ENCODE results near the gene TIRAP. TPM values are rescaled to one million over a fixed set of nuclear protein-coding genes. Genes with fewer than 3 reads are reported as not detected.

Gene TIRAP
- polyA plus RNA-seq, 1 of the 3 experiments (the other 2 are of a cell fraction) = 5.5 TPM

DNA sequence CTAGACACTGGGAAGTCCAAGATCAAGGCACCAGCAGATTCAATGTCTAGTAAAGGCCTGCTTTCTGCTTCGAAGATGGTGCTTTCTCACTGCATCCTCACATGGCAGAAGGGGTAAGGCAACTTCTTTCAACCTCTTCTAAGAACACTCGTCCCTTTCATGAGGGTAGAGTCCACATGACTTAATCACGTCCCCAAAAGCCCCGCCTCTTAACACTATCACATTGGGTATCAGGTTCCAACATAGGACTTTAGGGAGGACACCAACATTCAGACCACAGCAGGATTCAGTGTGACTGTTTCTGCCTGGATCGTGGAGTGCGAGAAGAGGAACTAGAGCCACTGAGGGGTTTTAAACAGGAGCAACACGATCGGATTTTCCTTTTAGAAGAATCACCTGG, 3.7 kb upstream of the TIRAP start (continued):
- TF ChIP-seq ZBTB33 (IDR thresholded peaks at IDR 0.05; ENCODE audit: borderline replicate concordance, low read depth) (no peak), FOSL2 (IDR thresholded peaks at IDR 0.05; ENCODE audit: borderline replicate concordance, low read depth) (no peak), RCOR1 (IDR thresholded peaks at IDR 0.05; ENCODE audit: low read length) (no peak)
- TF ChIP-seq, protein P1, sequence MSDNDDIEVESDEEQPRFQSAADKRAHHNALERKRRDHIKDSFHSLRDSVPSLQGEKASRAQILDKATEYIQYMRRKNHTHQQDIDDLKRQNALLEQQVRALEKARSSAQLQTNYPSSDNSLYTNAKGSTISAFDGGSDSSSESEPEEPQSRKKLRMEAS (IDR thresholded peaks at IDR 0.05; ENCODE audit: low read depth) = no peak

DNA sequence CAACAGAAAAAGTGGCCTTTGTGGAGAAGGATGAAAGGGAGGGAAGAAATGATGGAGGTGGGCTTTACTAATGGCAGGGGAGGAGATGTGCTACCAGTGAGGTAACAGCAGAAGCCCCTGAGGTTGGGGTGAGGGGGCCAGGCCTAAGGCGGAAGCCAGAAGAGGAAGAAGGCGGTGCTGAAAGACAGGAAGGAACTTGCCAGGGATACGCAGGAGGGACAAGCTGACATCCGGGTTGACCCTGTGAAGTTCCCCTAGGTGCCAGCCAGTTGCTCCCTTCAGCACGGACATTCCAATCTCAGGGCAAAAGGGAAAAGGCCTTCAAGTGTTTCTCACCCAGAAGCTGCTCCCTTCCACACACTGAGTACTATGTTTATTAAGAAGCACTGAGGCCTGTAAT, 2.3 kb upstream of the TIRAP start:
- DNase-seq = no peak
- H3K9me2 ChIP-seq = no peaks in the 10 kb centered on the region
- TF ChIP-seq RAD21 (IDR thresholded peaks at IDR 0.05; ENCODE audit: low read length) (no peak), PBX3 (IDR thresholded peaks at IDR 0.05) (no peak), POLR2AphosphoS5 (IDR thresholded peaks at IDR 0.05; ENCODE audit: low read depth, low read length) (no peak)
- TF ChIP-seq, protein P1 (IDR thresholded peaks at IDR 0.05; ENCODE audit: low read depth) = no peak
- peaks cover 8 to 13% of the 10 kb centered on the region in 2 experiments; a peak in 1 of 4 replicates for H3K4me1 ChIP-seq (ENCODE audit: control insufficient read depth in 1 of 2, insufficient read depth in 2 of 2, low read depth in 1 of 2, low read length in 1 of 2)
- no peak overlapping the region for H3K9ac ChIP-seq
- peaks cover 4 to 18% of the 10 kb centered on the region in 2 experiments for H3K36me3 ChIP-seq (replicated peaks in 1 of 2; ENCODE audit: control insufficient read depth in 1 of 2, insufficient read depth in 2 of 2, low read length in 1 of 2)
- H3K9me3 ChIP-seq = no peaks in the 10 kb centered on the region
- ChIA-PET CTCF (interaction anchor here (1.0 kb wide), 1 partner anchor 10 kb away, joined by 3 read pairs; no protein-coding TSS in a partner anchor), POLR2A (interaction anchor here (1.7 to 2.4 kb wide), 2 partner anchors 10 to 18 kb away, joined by 3 to 11 read pairs; no protein-coding TSS in a partner anchor)
- H3K4me3 ChIP-seq (ENCODE audit: low read depth in 2 of 2, low read length in 1 of 2) = no peak overlapping the region
- H4K20me1 ChIP-seq (ENCODE audit: insufficient read depth) = peaks cover 4% of the 10 kb centered on the region; the same call in 1 of the 2 replicates
- no peak overlapping the region for H3K27ac ChIP-seq (ENCODE audit: low read depth in 2 of 2, low read length in 1 of 2)
- H3K79me2 ChIP-seq (ENCODE audit: insufficient read depth) = peaks cover 18% of the 10 kb centered on the region; the same call in 1 of the 2 replicates
- H3F3A ChIP-seq (replicated peaks; ENCODE audit: insufficient read depth) = peaks cover 17% of the 10 kb centered on the region
- H2AFZ ChIP-seq (ENCODE audit: low read depth) = no peak overlapping the region
- 97% methylated on average over 4 of the region's 5 CpGs for WGBS (ENCODE audit: low lambda C conversion rate)
- no peaks in the 10 kb centered on the region for H3K27me3 ChIP-seq (ENCODE audit: insufficient read depth)
- no peak overlapping the region for H3K4me2 ChIP-seq

- CTCF ChIA-PET = interaction anchor here (1.0 kb wide), 1 partner anchor 9 kb away, joined by 3 read pairs; no protein-coding TSS in a partner anchor
- no peak overlapping the region for H3K4me3 ChIP-seq (ENCODE audit: low read depth in 2 of 2, low read length in 1 of 2)
- no peak overlapping the region for H3K9ac ChIP-seq
- no peaks in the 10 kb centered on the region for H3K9me2 ChIP-seq
- peaks cover 6% of the 10 kb centered on the region; the same call in 1 of the 2 replicates for H4K20me1 ChIP-seq (ENCODE audit: insufficient read depth)
- H3K4me1 ChIP-seq (ENCODE audit: control insufficient read depth in 1 of 2, insufficient read depth in 2 of 2, low read depth in 1 of 2, low read length in 1 of 2) = peaks cover 9 to 13% of the 10 kb centered on the region in 2 experiments; a peak in 1 of 4 replicates
- H3K79me2 ChIP-seq (ENCODE audit: insufficient read depth) = peaks cover 24% of the 10 kb centered on the region
- no peaks in the 10 kb centered on the region for H3K27me3 ChIP-seq (ENCODE audit: insufficient read depth)
- POLR2A ChIA-PET = interaction anchor here (1.7 to 2.4 kb wide), 3 partner anchors 10 to 19 kb away, joined by 3 to 12 read pairs (median 11); partner anchors contain the start of genes FOXRED1 and SRPRA
- peaks cover 18% of the 10 kb centered on the region for H3F3A ChIP-seq (replicated peaks; ENCODE audit: insufficient read depth)
- H3K4me2 ChIP-seq = no peak overlapping the region
- TF ChIP-seq SMC3 (IDR thresholded peaks at IDR 0.05; ENCODE audit: low read depth, low read length) = no peak
- TF ChIP-seq GATA2 (CRISPR knock-in tag; IDR thresholded peaks at IDR 0.05) = no peak
- no peak for TF ChIP-seq YY1 (IDR thresholded peaks at IDR 0.05; ENCODE audit: low read depth)
- no peak for TF ChIP-seq SIN3A (IDR thresholded peaks at IDR 0.05; ENCODE audit: borderline replicate concordance, low read depth, low read length)
- 97% methylated on average over 6 of the region's 6 CpGs for WGBS (ENCODE audit: low lambda C conversion rate)
- H3K27ac ChIP-seq (ENCODE audit: low read depth in 2 of 2, low read length in 1 of 2) = no peak overlapping the region
- H3K9me3 ChIP-seq = no peaks in the 10 kb centered on the region
- DNase-seq = no peak
- no peak overlapping the region for H2AFZ ChIP-seq (ENCODE audit: low read depth)
- H3K36me3 ChIP-seq (replicated peaks in 1 of 2; ENCODE audit: control insufficient read depth in 1 of 2, insufficient read depth in 2 of 2, low read length in 1 of 2) = peaks cover 0 to 13% of the 10 kb centered on the region in 2 experiments
Observed at GRCh38 chr11:126281245-126281644, 1.6 kb upstream of the TIRAP start.
